Endometrium (tissue), 2 donors: ENCODE measurements around the gene SCRN2.

Experiments
- FAIRE-seq: peaks from 2 replicates; lab custom pipeline; 2012; peaks lifted over from hg19 to GRCh38; lab: Jason Lieb, UNC
- donor health status: control.
- donor health status: control.

The SCRN2 gene

GRCh38 chr17:47803751-47804150, 37.3 kb downstream of the SCRN2 start:
- no peak for FAIRE-seq

DNA sequence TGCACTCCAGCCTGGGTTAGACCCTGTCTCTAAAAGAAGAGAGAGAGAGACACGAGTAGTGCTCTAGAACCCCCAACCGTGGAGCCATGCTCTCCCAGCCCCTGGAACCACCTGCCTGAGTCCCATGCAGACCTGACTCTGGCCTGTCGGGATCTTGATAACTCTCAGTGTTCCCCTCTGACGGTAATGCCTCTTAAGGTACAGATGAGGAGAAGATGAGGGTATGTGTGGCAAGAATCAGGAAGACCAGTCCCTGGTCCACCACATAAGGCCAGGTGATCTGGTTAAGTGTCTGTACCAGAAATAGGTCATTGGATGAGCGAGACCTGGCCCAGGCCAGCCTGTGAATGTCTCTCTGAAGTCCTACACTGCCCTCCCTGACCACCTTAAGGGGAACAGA, 37.9 kb downstream of the SCRN2 start:
- no peak for FAIRE-seq

GRCh38 chr17:47802341-47803022, 38.6 kb downstream of the SCRN2 start:
- FAIRE-seq: no peak

DNA sequence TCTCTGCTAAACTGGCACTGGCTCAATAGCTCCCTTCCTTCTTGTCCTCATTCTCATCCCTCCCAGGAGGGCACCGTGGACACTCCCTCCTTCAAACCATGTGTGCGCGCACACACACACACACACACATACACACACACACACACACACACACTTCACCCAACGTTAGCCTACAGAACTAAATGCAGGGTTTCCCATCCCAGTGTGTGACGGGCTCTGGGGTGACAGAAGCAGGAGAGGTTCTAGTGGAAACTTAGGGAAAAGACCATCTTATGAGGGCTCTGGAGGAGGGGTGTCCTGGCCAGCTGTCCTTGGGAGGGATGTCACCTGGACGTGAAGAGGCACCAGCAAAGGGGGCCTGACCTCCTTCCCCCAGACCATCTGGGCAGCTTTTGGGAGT, 39.2 kb downstream of the SCRN2 start:
- no peak for FAIRE-seq

DNA sequence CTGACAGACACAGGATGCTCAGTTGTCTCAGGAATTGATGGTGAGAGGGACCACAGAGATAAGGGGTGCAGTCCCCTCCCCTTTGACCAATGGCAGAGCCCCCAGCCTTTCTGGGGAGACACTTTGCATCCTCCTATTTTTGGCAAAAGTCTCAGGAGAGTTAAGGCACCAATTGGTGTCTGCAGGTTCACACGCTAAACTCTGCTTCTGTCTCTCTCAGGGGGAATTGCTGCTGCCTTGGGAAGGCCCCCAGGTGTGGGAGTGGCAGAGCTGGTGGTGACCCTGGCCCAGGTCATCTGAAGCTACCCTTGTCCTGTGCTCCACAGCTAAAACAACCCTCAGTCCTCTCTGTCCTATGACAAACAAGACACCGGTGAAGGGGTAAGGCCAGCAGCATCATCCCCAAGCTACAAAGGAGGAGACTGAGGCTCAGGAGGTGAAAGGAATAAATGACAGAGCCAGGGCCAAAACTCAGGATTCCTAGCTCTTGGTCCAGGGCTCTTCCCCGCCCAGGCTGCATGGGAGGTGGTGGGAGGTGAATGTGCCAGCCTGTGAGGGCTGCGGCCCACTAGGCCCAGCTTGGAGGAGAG, 39.8 kb downstream of the SCRN2 start:
- FAIRE-seq: no peak

- FAIRE-seq: no peak
These were observed 40.4 kb downstream of the SCRN2 start for GRCh38 chr17:47800686-47801085.

DNA sequence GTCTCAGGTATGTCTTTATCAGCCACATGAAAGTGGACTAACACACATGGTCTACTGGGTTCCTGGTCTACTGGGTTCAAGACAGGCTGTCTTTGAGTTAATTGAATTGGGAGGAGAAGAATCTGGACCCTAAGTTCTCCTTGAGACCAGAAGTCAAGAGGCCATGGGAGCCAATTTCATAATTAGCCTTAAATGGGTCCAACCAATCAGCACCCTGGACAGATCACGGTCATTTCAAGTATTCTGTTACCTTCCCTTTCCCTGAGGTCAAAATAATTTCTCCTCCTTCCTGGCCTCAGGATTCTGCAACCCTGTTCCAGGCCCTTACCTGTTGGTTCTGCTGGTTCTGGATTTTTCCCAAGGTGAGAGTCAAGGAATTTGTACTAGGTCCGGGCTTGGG, 43.3 kb downstream of the SCRN2 start:
- FAIRE-seq: no peak

- FAIRE-seq: no peak
These were observed 48.1 kb downstream of the SCRN2 start for GRCh38 chr17:47792979-47793378.

DNA sequence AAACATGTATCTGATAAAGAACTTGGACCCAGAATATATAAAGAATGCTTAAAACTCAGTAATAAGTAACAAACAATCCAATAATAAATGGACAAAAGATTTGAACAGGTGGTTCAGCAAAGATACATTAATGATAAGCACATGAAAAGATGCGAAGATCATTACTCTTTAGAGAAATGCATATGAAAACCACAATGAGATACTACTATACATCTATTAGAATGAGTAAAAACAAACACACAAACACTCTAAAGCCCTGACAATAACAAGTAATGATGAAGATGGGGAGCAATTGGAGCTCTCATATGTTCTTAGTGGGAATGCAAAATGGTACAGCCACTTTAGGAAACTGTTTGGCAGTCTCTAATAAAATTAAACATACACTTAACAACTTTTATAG, 48.6 kb downstream of the SCRN2 start:
- FAIRE-seq: no peak

DNA sequence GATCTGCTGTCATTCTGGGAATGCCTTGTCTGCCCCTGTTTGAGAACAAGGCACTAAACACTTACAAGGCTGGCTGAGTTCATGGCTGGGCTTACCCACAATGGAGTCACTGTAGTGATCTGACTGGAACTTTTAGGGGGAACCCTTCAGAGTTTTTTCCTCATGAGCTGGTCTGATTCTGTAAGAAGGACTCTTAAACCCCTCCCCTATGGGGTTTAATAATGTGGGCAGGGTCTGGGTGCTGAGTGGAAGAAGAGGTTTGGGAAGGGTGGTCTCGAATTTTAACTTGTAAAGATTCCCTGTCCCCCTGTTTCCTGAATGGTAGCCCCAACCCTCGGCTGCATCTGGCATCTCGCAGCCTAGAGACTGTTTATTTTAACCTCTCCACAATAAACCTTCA, 50.0 kb downstream of the SCRN2 start:
- FAIRE-seq: no peak

DNA sequence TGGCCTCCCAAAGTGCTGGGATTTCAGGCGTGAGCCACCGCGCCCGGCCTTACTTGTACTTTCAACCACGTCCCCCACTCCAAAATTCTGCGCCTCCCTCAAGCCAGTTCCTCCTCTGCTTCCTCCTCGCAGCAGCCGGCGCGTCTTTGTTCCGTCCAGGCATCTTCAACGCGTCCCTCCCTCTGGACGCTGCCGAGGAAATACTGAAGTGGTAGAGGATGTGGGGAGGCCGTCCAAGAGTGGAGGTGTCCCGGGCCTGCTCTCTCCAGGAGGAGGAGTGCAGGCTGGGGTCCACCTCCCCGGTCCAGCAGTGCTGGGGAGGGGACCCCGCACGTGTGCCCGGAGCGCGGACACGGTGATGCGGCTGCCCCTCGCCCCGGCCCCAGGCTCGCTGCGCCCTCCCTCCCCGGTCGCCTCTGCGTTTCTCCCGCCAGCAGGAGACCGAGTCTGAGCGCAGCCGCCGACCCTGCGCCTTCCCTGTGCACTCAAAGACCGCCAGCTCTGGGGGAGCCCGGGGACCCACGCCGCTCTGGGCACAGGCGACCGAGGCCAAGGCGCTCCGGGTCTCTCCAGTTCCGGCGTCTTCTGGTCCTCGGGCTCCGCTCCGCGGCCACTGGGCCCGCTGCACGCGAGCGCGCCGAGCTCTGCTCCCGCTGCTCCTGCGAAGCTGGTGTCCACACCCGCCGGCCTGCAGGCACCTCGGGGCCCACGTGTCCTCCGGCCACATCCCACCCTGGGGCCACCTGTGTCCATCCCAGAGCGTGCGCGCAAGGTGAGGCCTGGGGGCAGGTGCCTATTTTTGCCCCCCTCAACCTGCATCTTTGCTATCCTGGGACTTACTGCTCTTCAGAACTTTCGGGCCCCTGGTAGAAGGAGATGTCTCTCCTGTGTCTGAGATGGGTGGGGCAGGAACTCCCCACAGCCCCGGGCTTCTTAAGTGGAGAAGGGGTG, 51.2 kb downstream of the SCRN2 start:
- no peak for FAIRE-seq
